Fibroblast of lung (primary cell): ENCODE measurements around the gene CAPZA2. TPM values are rescaled to one million over a fixed set of nuclear protein-coding genes. Genes with fewer than 3 reads are reported as not detected.

Experiments
- DNase-seq, 2 donors: peaks; one replicate each; pipeline versions ENCODE4 v3.0.0 to v3.0.0-alpha.2; 2010; ENCODE audit warnings: low read depth in 2 of 2
- H2AFZ ChIP-seq: 2 replicates; pipeline ENCODE4 v1.5.1; 2012; ENCODE audit warnings: low read length, control low read depth, inconsistent platforms
- H3K27ac ChIP-seq: 2 replicates; pipeline ENCODE4 v1.5.1; 2011; ENCODE audit warnings: low read length, control low read depth; ENCODE audit not compliant: insufficient read depth
- H3K27me3 ChIP-seq: 2 replicates; pipeline ENCODE4 v1.5.1; 2011; ENCODE audit warnings: mild to moderate bottlenecking, low read length; ENCODE audit not compliant: control insufficient read depth, insufficient read depth
- H3K36me3 ChIP-seq: 2 replicates; pipeline ENCODE4 v1.5.1; 2011; ENCODE audit warnings: low read length; ENCODE audit not compliant: control insufficient read depth, insufficient read depth
- H3K4me1 ChIP-seq: 2 replicates; pipeline ENCODE4 v1.5.1; 2011; ENCODE audit warnings: low read length; ENCODE audit not compliant: control insufficient read depth, insufficient read depth; ENCODE audit errors: extremely low read depth
- H3K4me2 ChIP-seq: 2 replicates; pipeline ENCODE4 v1.5.1; 2011; ENCODE audit warnings: low read length, control low read depth; ENCODE audit not compliant: insufficient read depth; ENCODE audit errors: extremely low read depth
- H3K4me3 ChIP-seq, 4 experiments: fragments of 200-600 bp in 1 of 4; sonication (generic) in 1 of 4; replicated peaks in 1 of 4; 2 replicates each; pipeline ENCODE4 v1.5.1; 2011 to 2016; ENCODE audit warnings: low read length in 4 of 4, low read depth in 3 of 4, mild to moderate bottlenecking in 3 of 4, control low read depth in 2 of 4, inconsistent platforms in 1 of 4, mixed read lengths in 1 of 4; ENCODE audit not compliant: insufficient read depth in 1 of 4; ENCODE audit errors: control extremely low read depth in 1 of 4
- H3K79me2 ChIP-seq: 2 replicates; pipeline ENCODE4 v1.5.1; 2012; ENCODE audit warnings: mild to moderate bottlenecking, low read length, inconsistent platforms; ENCODE audit not compliant: control insufficient read depth, insufficient read depth
- H3K9ac ChIP-seq: 2 replicates; pipeline ENCODE4 v1.5.1; 2011; ENCODE audit warnings: mild to moderate bottlenecking, low read length, control low read depth; ENCODE audit not compliant: insufficient read depth
- H3K9me3 ChIP-seq: 2 replicates; pipeline ENCODE4 v1.5.1; 2012; ENCODE audit warnings: low read depth, low read length; ENCODE audit not compliant: control insufficient read depth, insufficient read depth
- H4K20me1 ChIP-seq: 2 replicates; pipeline ENCODE4 v1.5.1; 2011; ENCODE audit warnings: low read length; ENCODE audit not compliant: control insufficient read depth, insufficient read depth; ENCODE audit errors: extremely low read depth
- EZH2 ChIP-seq: IDR thresholded peaks from 2 replicates; pipeline ENCODE4 v1.5.1; 2012; ENCODE audit warnings: low read length, control low read depth, mild to moderate bottlenecking; ENCODE audit errors: missing control alignments
- polyA plus RNA-seq, 2 donors: library from polyadenylated mRNA; depleted of rRNA in 1 of 2; stranded (reverse) in 1 of 2; unstranded in 1 of 2; fragments of >200 nt; gene quantifications; 2 replicates each; pipeline ENCODE4 v1.2.1, GENCODE V29; 2011 to 2012; ENCODE audit warnings: missing spikeins in 1 of 2
- total RNA-seq: library from RNA; depleted of rRNA; stranded (reverse); fragments of >200 nt; gene quantifications from 2 replicates; pipeline ENCODE4 v1.2.1, GENCODE V29; 2014
- TF ChIP-seq, protein P1 (sequence below), 2 donors: IDR thresholded peaks in 1 of 2; conservative IDR thresholded peaks in 1 of 2; 1 replicate in 1 of 2; 2 replicates in 1 of 2; pipeline ENCODE4 v1.5.1; 2011 to 2012; ENCODE audit warnings: low read length in 2 of 2, control low read depth in 1 of 2, inconsistent platforms in 1 of 2, low read depth in 1 of 2, mild to moderate bottlenecking in 1 of 2

The CAPZA2 gene
- total and polyA plus RNA-seq, 2 donors (not counting 1 experiment from before 2014, with no cell fraction given) = 123 to 205 TPM

DNA sequence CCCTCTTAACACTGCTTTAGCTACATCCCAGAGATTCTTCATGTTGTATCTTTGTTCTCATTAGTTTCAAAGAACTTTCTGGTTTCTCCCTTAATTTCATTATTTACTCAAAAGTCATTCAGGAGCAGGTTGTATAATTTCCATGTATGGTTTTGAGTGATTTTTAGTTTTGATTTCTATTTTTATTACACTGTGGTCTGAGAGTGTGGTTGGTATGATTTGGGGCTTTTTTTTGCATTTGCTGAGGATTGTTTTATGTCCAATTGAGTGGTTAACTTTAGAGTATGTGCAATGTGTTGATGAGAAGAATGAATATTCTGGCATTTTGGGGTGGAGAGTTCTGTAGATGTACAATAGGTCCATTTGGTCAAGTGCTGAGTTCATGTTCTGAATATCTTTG is 37.9 kb upstream of the CAPZA2 start:
- H3K9me3 ChIP-seq = no peaks in the 10 kb centered on the region
- no peaks in the 10 kb centered on the region for H3K79me2 ChIP-seq
- H4K20me1 ChIP-seq = no peaks in the 10 kb centered on the region
- H3K4me1 ChIP-seq = no peaks in the 10 kb centered on the region
- DNase-seq = no peak
- peaks cover 13% of the 10 kb centered on the region for H3K27me3 ChIP-seq
- H3K4me3 ChIP-seq = no peak overlapping the region
- TF ChIP-seq, protein P1, sequence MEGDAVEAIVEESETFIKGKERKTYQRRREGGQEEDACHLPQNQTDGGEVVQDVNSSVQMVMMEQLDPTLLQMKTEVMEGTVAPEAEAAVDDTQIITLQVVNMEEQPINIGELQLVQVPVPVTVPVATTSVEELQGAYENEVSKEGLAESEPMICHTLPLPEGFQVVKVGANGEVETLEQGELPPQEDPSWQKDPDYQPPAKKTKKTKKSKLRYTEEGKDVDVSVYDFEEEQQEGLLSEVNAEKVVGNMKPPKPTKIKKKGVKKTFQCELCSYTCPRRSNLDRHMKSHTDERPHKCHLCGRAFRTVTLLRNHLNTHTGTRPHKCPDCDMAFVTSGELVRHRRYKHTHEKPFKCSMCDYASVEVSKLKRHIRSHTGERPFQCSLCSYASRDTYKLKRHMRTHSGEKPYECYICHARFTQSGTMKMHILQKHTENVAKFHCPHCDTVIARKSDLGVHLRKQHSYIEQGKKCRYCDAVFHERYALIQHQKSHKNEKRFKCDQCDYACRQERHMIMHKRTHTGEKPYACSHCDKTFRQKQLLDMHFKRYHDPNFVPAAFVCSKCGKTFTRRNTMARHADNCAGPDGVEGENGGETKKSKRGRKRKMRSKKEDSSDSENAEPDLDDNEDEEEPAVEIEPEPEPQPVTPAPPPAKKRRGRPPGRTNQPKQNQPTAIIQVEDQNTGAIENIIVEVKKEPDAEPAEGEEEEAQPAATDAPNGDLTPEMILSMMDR (conservative IDR thresholded peaks at IDR 0.05 in 1 of 2, IDR thresholded peaks at IDR 0.05 in 1 of 2; ENCODE audit: low read depth in 1 of 2, low read length in 2 of 2) = no peak
- no peak for TF ChIP-seq EZH2
- no peaks in the 10 kb centered on the region for H3K36me3 ChIP-seq
- H3K9ac ChIP-seq = no peak overlapping the region
- no peak overlapping the region for H2AFZ ChIP-seq
- no peak overlapping the region for H3K4me2 ChIP-seq
- H3K27ac ChIP-seq = no peak overlapping the region

DNA sequence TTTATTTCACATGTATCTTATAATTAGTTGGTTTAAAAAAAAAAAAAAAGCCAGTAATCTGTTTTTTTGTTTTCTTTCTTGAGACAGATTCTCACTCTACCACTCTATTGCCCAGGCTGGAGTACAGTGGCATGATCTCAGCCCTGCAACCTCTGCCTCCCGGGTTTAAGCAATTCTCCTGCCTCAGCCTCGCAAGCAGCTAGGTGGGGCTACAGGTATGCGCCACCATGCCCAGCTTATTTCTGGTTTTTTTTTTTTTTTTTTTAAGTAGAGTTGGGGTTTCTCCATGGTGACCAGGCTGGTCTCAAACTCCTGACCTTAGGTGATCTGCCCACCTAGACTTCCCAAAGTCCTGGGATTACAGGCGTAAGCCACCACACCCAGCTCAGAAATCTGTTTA is 34.1 kb upstream of the CAPZA2 start:
- no peak for DNase-seq
- Histone ChIP-seq H2AFZ (no peak overlapping the region), H3K36me3 (no peaks in the 10 kb centered on the region), H3K9ac (no peak overlapping the region), H3K9me3 (no peaks in the 10 kb centered on the region), H3K4me3 (no peak overlapping the region), H3K4me2 (no peak overlapping the region), H3K79me2 (no peaks in the 10 kb centered on the region), H3K27ac (no peak overlapping the region), H3K27me3 (peaks cover 13% of the 10 kb centered on the region), H3K4me1 (no peaks in the 10 kb centered on the region), H4K20me1 (no peaks in the 10 kb centered on the region)
- no peak for TF ChIP-seq EZH2
- TF ChIP-seq, protein P1 (conservative IDR thresholded peaks at IDR 0.05 in 1 of 2, IDR thresholded peaks at IDR 0.05 in 1 of 2; ENCODE audit: low read depth in 1 of 2, low read length in 2 of 2) = no peak

DNA sequence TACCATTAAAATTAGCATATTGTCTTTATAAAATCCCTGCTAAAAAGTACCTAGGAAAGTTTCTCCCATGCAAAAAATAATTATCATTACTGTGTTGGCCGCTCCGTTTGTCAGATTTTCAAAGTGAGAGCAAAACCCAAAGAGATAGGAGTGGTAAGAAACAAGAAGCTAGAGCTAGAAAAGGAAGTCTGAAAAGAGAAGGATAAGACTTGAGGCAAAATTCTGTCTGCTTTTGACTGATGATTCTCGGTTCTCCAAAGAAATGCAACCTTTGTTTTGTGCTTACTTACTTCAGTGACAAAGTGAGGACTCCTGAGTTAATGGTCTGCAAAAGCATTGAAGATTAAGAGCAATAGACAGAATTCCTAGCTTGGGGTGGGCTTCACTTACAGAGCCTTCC is 33.3 kb upstream of the CAPZA2 start:
- TF ChIP-seq, protein P1 (conservative IDR thresholded peaks at IDR 0.05 in 1 of 2, IDR thresholded peaks at IDR 0.05 in 1 of 2; ENCODE audit: low read depth in 1 of 2, low read length in 2 of 2) = no peak
- no peak for TF ChIP-seq EZH2
- H3K4me1 ChIP-seq = no peaks in the 10 kb centered on the region
- no peaks in the 10 kb centered on the region for H3K79me2 ChIP-seq
- no peak for DNase-seq
- H3K4me3 ChIP-seq = no peak overlapping the region
- H3K27ac ChIP-seq = no peak overlapping the region
- no peak overlapping the region for H3K4me2 ChIP-seq
- peaks cover 8% of the 10 kb centered on the region for H3K27me3 ChIP-seq
- H2AFZ ChIP-seq = no peak overlapping the region
- no peaks in the 10 kb centered on the region for H3K9me3 ChIP-seq
- H3K9ac ChIP-seq = no peak overlapping the region
- no peaks in the 10 kb centered on the region for H4K20me1 ChIP-seq
- no peaks in the 10 kb centered on the region for H3K36me3 ChIP-seq
